HG02571 (cell line): ENCODE data around the gene MLH3.

ENCODE experiments used
- ATAC-seq: cut with Tn5 transposase; IDR thresholded peaks from one replicate; pipeline ENCODE4 v1.9.1; 2021; ENCODE audit warnings: mild to moderate bottlenecking, moderate library complexity; ENCODE audit not compliant: unreplicated experiment

MLH3 gene

DNA sequence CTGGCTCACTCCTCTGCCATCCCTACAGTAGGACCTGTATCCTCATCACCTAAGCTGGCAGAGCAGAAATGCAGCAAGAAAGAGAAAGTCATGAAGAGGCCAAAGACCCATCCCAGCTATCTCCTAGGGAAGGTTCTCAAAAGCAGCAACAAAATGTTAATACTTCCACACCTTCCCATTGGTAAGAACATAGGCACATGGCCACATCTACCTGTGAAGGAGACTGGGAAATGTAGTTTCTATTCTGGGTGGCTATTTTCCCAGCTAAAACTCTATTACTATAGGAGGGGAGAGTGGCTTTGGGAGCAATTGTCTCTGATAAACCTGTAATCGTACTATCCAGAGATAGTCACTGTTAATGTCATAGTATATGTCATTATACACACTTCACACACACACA lies 62.3 kb downstream of the MLH3 start:
- no peak for ATAC-seq

- ATAC-seq = no peak
Measured at GRCh38 chr14:74988131-74988530, 63.1 kb downstream of the MLH3 start.

GRCh38 chr14:74985806-74986205 lies 65.5 kb downstream of the MLH3 start:
- ATAC-seq = no peak

DNA sequence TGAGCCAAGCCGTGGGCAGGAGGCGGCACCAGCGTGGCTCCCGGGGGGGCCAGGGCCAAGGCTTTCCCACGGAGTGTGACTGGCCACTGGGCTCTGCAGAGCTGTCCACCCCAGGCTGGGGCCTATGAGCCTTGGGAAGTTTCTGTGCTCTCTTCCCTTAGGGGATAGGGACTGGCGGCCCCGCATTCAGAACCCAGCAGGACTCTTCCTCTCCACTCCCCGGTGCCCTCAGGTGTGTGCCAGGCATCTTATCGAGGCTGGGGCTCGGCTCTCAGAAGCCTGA lies 66.3 kb downstream of the MLH3 start:
- ATAC-seq = no peak

GRCh38 chr14:74984236-74985027 lies 66.8 kb downstream of the MLH3 start:
- no peak for ATAC-seq

DNA sequence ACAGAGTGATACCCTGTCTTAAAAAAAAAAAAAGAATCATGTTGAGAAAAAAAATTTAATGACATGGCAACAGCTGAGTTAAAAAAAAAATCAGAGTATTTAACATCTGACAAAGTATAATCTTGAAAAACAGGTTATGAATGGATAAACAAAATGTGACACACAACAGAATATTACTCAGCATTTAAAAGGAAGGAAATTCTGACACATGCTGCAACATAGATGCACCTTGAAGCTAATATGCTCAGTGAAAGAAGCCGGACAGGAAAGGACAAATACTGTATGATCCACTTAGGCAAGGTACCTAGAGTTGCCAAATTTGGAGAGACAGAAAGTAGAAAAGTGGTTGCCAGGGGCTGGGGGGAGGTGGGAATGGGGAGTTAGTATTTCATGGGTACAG lies 67.9 kb downstream of the MLH3 start:
- no peak for ATAC-seq

- ATAC-seq = no peak
Measured at GRCh38 chr14:74982661-74983060, 68.6 kb downstream of the MLH3 start.

DNA sequence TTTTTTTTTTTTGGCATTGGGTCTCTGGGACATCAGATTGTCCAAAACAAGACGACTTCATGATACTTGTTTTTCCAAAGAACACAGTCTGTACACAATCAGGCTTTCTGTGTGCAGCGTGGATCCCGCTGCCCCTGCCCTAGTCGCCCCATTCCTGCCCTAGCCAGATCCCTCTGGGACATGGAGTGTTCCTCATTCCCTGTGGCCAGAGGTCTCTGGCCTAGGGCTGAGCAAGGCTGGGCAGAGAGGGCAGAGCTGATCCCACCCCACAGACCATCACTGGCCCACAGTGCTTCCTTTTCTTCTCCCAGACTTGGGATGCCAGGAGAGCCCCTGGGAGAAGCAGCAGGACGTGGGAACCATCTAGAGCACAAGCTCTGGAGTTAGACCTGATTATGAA lies 69.4 kb downstream of the MLH3 start:
- ATAC-seq = no peak

- no peak for ATAC-seq
Measured at GRCh38 chr14:74981462-74981782, 69.8 kb downstream of the MLH3 start.

GRCh38 chr14:74980731-74981461 lies 70.4 kb downstream of the MLH3 start:
- no peak for ATAC-seq

DNA sequence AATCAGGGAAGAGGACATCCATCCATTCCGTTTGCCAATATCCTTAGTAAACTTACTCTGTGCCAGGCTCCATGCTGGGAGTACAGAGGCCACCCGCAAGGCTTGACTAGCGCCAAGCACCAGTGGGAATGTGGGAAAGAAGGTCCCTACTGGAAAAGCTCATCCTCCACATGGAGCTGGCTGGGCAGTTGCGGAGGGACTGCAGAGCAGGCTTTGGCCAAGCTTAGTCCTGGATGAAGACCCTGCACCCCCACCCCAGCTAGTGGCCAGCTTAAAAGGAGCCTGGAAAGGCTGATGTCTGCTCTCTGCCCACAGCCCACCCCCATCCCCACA lies 70.9 kb downstream of the MLH3 start:
- ATAC-seq = no peak

GRCh38 chr14:74979442-74980397 lies 71.5 kb downstream of the MLH3 start:
- ATAC-seq = no peak

DNA sequence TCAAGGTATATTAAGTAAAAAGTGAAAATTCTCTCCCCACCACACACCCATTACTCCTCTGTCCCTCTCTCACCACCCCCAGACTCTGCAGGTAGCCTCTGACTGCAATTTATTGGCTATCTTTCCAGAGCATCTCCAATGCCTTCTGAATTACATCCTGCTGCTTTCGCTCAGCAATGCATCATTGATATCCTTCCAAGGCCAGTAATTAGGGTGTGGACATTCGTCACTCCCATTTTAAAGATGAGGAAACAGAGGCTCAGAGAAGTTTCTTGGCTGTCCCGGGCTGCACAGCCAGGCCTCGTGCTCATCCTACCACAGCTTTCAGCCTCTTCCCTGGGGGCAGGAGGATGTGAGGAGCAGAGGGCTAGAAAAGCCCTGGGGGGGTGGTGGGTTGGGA lies 72.2 kb downstream of the MLH3 start:
- no peak for ATAC-seq

DNA sequence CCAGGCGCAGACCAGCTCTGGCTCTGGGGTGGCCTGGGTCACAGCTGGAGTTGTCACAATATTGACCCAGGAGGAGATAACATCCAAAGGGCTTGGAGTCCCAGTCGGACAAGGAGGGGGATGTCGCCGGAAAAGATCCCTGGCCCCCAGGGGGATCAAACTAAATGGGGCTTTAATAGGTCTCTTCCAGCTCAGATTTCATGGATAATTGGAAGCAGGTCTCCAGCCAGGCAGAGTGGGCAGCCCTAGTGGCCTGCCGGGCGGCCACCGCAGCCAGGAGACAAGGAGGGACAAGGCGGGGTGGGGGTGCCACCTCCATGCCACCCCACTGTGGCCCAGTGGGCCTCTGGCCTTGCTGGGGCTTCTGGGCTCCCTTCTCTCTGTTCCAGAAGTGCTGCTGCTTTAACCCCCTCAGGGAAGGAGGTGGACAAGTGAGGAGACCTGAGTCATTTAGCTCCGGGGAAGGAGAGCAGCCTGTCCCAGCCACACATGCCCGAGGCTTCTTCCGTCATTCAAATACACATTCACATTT lies 72.8 kb downstream of the MLH3 start:
- no peak for ATAC-seq

DNA sequence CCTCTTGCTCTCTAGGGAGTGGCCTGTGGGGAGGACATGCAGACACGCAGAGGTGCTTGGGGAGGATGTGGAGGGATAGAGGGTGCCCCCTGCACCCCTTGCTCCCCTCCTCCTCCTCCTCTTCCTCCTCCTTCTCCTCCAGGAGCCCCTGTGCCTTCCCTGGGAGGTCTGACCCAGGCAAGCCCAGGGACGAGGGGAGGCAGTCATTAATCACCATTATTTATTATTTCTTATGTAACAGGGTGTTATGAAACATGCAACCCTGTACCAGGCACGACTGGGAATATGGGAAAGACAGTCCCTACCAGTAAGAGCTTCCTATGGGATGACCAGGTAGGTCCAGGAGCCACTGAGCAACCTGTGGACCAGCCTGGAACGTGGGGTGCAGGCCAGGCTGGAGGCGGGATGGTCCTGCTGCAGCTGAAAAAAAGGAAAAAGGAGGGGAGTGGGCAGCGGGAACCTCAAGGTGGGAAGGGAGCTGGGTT lies 73.3 kb downstream of the MLH3 start:
- ATAC-seq = no peak

GRCh38 chr14:74977164-74977900 lies 73.9 kb downstream of the MLH3 start:
- ATAC-seq = no peak

DNA sequence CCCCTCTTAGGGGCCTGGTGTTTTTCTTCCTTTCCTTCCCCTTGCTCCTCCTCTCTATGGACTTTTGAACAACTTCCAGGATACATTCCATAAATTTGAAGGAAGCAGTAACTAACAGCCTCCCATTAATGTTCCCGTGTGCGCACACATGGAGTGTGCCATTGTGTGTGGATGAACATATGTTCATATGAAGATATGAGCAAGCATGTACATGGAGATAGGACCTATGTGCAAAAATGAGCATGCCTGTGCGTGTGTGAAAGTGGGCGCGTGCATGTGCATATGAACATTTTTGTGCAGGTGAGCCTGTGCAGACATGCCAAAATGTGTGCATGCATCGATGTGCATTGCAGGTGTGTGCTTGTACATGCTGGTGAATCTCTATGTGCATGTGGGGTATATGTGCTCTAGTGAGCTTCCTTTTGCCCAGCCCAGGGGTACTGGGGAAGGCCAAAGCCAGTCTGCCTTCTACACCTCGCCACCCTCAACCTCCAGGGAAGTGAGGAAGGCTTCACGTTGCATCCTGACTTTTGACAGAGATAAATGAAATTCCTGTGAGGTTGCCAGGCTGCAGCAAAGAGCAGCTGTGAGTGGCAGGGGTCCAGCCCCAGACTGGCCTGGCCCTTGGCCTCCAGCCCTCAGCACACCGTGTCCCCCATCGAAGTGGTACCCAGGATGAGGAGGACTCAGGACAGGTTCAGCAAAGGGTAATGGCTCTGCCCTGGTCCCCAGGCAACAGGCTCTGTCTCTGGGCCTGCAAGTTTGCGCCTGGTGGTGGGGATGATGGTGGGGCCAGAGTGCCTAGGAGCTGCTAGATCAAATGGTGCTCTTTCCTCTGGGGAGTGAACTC lies 74.8 kb downstream of the MLH3 start:
- no peak for ATAC-seq

- ATAC-seq = no peak
Measured at GRCh38 chr14:74975059-74975810, 76.0 kb downstream of the MLH3 start.
